HepG2 (cell line): ENCODE results near the gene FGF23. TPM values are rescaled to one million over a fixed set of nuclear protein-coding genes. Genes with fewer than 3 reads are reported as not detected.

Experiments
- ATAC-seq: fragments of 200-7000 bp; cut with Tn5 transposase; 3 replicates; pipeline ENCODE4 v1.9.1; 2020; ENCODE audit warnings: mild to moderate bottlenecking, moderate library complexity
- BruUV-seq: library from RNA; stranded (reverse); fragments of 400-500 nt; replicated peaks from 2 replicates; lab custom pipeline; 2021; lab: Mats Ljungman, UMichigan
- CTCF ChIA-PET: fragments of 300-600 bp; formaldehyde crosslinking; extraction: SDS; loops from one replicate; lab custom pipeline; 2021; ENCODE audit warnings: low total read pairs, inconsistent platforms, low intra/inter-chr PET ratio; lab: Yijun Ruan, JAX
- POLR2A ChIA-PET: fragments of 350-600 bp; sonication (Branson Sonifier 250); formaldehyde crosslinking; loops from one replicate; lab custom pipeline; 2020; ENCODE audit warnings: antibody characterized with exemption, inconsistent platforms; lab: Yijun Ruan, JAX
- DNase-seq: peaks from one replicate; pipeline ENCODE4 v3.0.0-alpha.2; 2015; ENCODE audit warnings: low spot score
- FAIRE-seq: peaks from 3 replicates; lab custom pipeline; 2011; peaks lifted over from hg19 to GRCh38; lab: Jason Lieb, UNC
- H2AFZ ChIP-seq: one replicate; pipeline ENCODE4 v1.6.1; 2011; ENCODE audit warnings: low read length, inconsistent platforms
- H3K27ac ChIP-seq: fragments of 300-600 bp; 3 replicates; pipeline ENCODE4 v1.8.0; 2011; ENCODE audit warnings: mixed run types, mild to moderate bottlenecking, mixed read lengths, low read length, inconsistent platforms; ENCODE audit not compliant: insufficient read depth; ENCODE audit errors: extremely low read length
- H3K27me3 ChIP-seq, 2 experiments: fragments of 200-600 bp in 1 of 2; 2 replicates in 1 of 2; 3 replicates in 1 of 2; pipeline versions ENCODE4 v1.6.0 to v1.8.0; 2011; ENCODE audit warnings: low read length in 2 of 2, mild to moderate bottlenecking in 2 of 2, moderate library complexity in 2 of 2, inconsistent platforms in 1 of 2; ENCODE audit not compliant: insufficient read depth in 2 of 2, control insufficient read depth in 1 of 2
- H3K36me3 ChIP-seq, 2 experiments: fragments of 200-600 bp in 1 of 2; replicated peaks in 1 of 2; 2 replicates in 1 of 2; 3 replicates in 1 of 2; pipeline versions ENCODE4 v1.5.1 to v1.8.0; 2011; ENCODE audit warnings: low read length in 2 of 2, inconsistent platforms in 1 of 2; ENCODE audit not compliant: insufficient read depth in 2 of 2, control insufficient read depth in 1 of 2
- H3K4me1 ChIP-seq: 2 replicates; pipeline ENCODE4 v1.5.1; 2012; ENCODE audit warnings: low read length, inconsistent platforms; ENCODE audit not compliant: insufficient read depth
- H3K4me2 ChIP-seq: 2 replicates; pipeline ENCODE4 v1.6.0; 2011; ENCODE audit warnings: low read depth, low read length, inconsistent platforms
- H3K4me3 ChIP-seq, 3 experiments: fragments of 200-600 bp in 1 of 3; sonication (generic), shearing (Covaris generic) in 1 of 3; replicated peaks in 1 of 3; 2 replicates each; pipeline ENCODE4 v1.5.1; 2011 to 2016; ENCODE audit warnings: low read length in 3 of 3, inconsistent platforms in 2 of 3, low read depth in 2 of 3, mild to moderate bottlenecking in 2 of 3, control low read depth in 1 of 3, mixed read lengths in 1 of 3; ENCODE audit not compliant: insufficient read depth in 1 of 3
- H3K79me2 ChIP-seq: one replicate; pipeline ENCODE4 v1.6.1; 2011; ENCODE audit warnings: low read length, inconsistent platforms; ENCODE audit not compliant: insufficient read depth
- H3K9ac ChIP-seq: 2 replicates; pipeline ENCODE4 v1.6.0; 2011; ENCODE audit warnings: mild to moderate bottlenecking, low read depth, low read length, inconsistent platforms; ENCODE audit not compliant: insufficient read depth
- H3K9me3 ChIP-seq: 2 replicates; pipeline ENCODE4 v1.5.1; 2012; ENCODE audit warnings: mild to moderate bottlenecking, low read length
- H4K20me1 ChIP-seq: 2 replicates; pipeline ENCODE4 v1.6.0; 2011; ENCODE audit warnings: inconsistent platforms, mild to moderate bottlenecking, low read length, moderate library complexity; ENCODE audit not compliant: insufficient read depth
- ATAD3A ChIP-seq: sonication (generic); formaldehyde crosslinking; IDR thresholded peaks from 2 replicates; pipeline ENCODE4 v1.4.0; 2020; ENCODE audit warnings: missing genetic modification reagents
- FOXJ3 ChIP-seq: sonication (generic); formaldehyde crosslinking; IDR thresholded peaks from 2 replicates; pipeline ENCODE4 v1.4.0; 2020; ENCODE audit warnings: missing genetic modification reagents, mild to moderate bottlenecking, borderline replicate concordance
- HHEX ChIP-seq: IDR thresholded peaks from 2 replicates; pipeline ENCODE4 v1.6.1; 2016; ENCODE audit warnings: control low read depth
- KAT7 ChIP-seq: IDR thresholded peaks from 2 replicates; pipeline ENCODE4 v1.6.1; 2018; ENCODE audit warnings: borderline replicate concordance, missing compliant biosample characterization
- KDM6A ChIP-seq: IDR thresholded peaks from 2 replicates; pipeline ENCODE4 v1.6.1; 2016; ENCODE audit warnings: low read depth
- KLF15 ChIP-seq: sonication (generic); formaldehyde crosslinking; IDR thresholded peaks from 2 replicates; pipeline ENCODE4 v1.8.1; 2023; ENCODE audit warnings: borderline replicate concordance, mild to moderate bottlenecking, inconsistent platforms, missing genetic modification reagents, mixed read lengths
- PRMT3 ChIP-seq: sonication (generic); formaldehyde crosslinking; IDR thresholded peaks from 2 replicates; pipeline ENCODE4 v1.8.1; 2022; ENCODE audit warnings: low read depth, mild to moderate bottlenecking, moderate library complexity, missing genetic modification reagents, borderline replicate concordance
- TBL1XR1 ChIP-seq: fragments of 150-350 bp; IDR thresholded peaks from 2 replicates; pipeline ENCODE4 v1.6.1; 2014; ENCODE audit warnings: borderline replicate concordance, low read length; ENCODE audit not compliant: partially characterized antibody
- TP53 ChIP-seq: sonication (generic); formaldehyde crosslinking; conservative IDR thresholded peaks from 2 replicates; pipeline ENCODE4 v1.4.0; 2020; ENCODE audit warnings: missing genetic modification reagents
- YEATS2 ChIP-seq: sonication (generic); formaldehyde crosslinking; IDR thresholded peaks from 2 replicates; pipeline ENCODE4 v1.4.0; 2020; ENCODE audit warnings: missing genetic modification reagents, borderline replicate concordance
- ZBTB1 ChIP-seq: sonication (generic); formaldehyde crosslinking; IDR thresholded peaks from 2 replicates; pipeline ENCODE4 v1.4.0; 2020; ENCODE audit warnings: missing genetic modification reagents, borderline replicate concordance
- ZMYM4 ChIP-seq: sonication (generic); formaldehyde crosslinking; IDR thresholded peaks from 2 replicates; pipeline ENCODE4 v1.8.1; 2023; ENCODE audit warnings: mild to moderate bottlenecking, missing genetic modification reagents
- ZNF12 ChIP-seq: sonication (generic); formaldehyde crosslinking; IDR thresholded peaks from 2 replicates; pipeline ENCODE4 v1.5.0; 2020; ENCODE audit warnings: missing genetic modification reagents
- ZNF652 ChIP-seq: IDR thresholded peaks from 2 replicates; pipeline ENCODE4 v1.6.1; 2016; ENCODE audit warnings: low read depth, borderline replicate concordance
- WGBS: methylation state at CpG from one replicate; pipeline ENCODE4 v1.1.6; 2017; ENCODE audit warnings: low lambda C conversion rate; 5-methylcytosine and 5-hydroxymethylcytosine counted together
- in situ Hi-C: cut with HindIII; loops from 2 replicates; pipeline ENCODE4 v1.10.0; 2017; ENCODE audit warnings: low pct_unique_long_range_greater_than_20kb; ENCODE audit not compliant: extremely low pct_ligation_motif_present
- intact Hi-C: fragments of 100-400 bp; cut with micrococcal nuclease; formaldehyde crosslinking; loops from one replicate; pipeline ENCODE4 v1.10.0; 2022; ENCODE audit not compliant: unreplicated experiment
- polyA plus RNA-seq, 8 experiments: library from polyadenylated mRNA; depleted of rRNA in 3 of 8; stranded (reverse) in 7 of 8; unstranded in 1 of 8; fragments of >200 nt; fragmentation: Illumina TruSeq in 4 of 8; extraction: Trizol in 4 of 8; gene quantifications; 2 replicates each; pipeline versions ENCODE4 v1.2.1 to v1.2.3, GENCODE V29; 2011 to 2016; ENCODE audit warnings: low read depth in 4 of 8, missing spikeins in 1 of 8, mixed read lengths in 1 of 8; ENCODE audit not compliant: insufficient read depth in 1 of 8
- total RNA-seq, 5 experiments: library from RNA; depleted of rRNA; stranded (reverse); fragments of >200 nt; fragmentation: Illumina TruSeq; extraction: Trizol; gene quantifications; 2 replicates each; pipeline ENCODE4 v1.2.3, GENCODE V29; 2016; ENCODE audit warnings: low read depth in 1 of 5
- TF ChIP-seq, protein P1 (sequence below): sonication (generic); formaldehyde crosslinking; IDR thresholded peaks from 2 replicates; pipeline ENCODE4 v1.4.0; 2020; ENCODE audit warnings: missing genetic modification reagents, mild to moderate bottlenecking, borderline replicate concordance

Gene FGF23
- total and polyA plus RNA-seq, 2 of the 13 experiments (the other 11 are each of a cell fraction or from before 2014, with no cell fraction given), result not detected

DNA sequence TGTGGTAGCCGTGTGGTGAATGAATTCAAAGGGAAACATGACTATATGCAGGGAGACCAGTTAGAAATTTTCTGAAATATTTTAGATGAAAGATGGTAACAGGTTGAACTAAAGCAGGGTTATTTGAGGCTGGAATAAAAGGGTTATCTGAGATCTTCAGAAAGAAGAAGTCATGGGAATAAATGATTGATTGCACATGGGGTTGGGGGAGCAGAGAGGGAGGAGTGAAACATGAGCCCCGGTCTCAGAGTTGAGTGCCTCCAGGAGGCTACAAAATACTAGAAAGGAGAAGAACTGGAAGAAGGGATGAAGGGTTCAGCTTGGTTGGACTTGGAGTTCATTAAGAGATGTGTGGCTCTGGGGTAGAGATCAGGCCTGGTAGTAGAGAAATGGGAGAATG lies 16.3 kb upstream of the FGF23 start:
- no peaks in the 10 kb centered on the region for H3K4me1 ChIP-seq
- ChIA-PET POLR2A (no interaction called here), CTCF (no interaction called here)
- intact Hi-C loops, result no loop called here
- no peak for DNase-seq
- H3K9ac ChIP-seq, result no peak overlapping the region
- H3K4me3 ChIP-seq, result no peak overlapping the region
- H2AFZ ChIP-seq, result no peak overlapping the region
- H3K4me2 ChIP-seq, result no peak overlapping the region
- TF ChIP-seq YEATS2, result no peak
- TF ChIP-seq TBL1XR1, result no peak
- no peak for TF ChIP-seq KDM6A
- no peak for TF ChIP-seq TP53 (CRISPR knock-in tag)
- TF ChIP-seq ZMYM4 (CRISPR knock-in tag), result no peak
- no peak for TF ChIP-seq HHEX (CRISPR knock-in tag)
- TF ChIP-seq ZNF12 (CRISPR knock-in tag), result no peak
- no peak for TF ChIP-seq KAT7
- TF ChIP-seq ZBTB1 (CRISPR knock-in tag), result no peak
- no peak for TF ChIP-seq ATAD3A
- no peak for TF ChIP-seq FOXJ3 (CRISPR knock-in tag)
- TF ChIP-seq, protein P1, sequence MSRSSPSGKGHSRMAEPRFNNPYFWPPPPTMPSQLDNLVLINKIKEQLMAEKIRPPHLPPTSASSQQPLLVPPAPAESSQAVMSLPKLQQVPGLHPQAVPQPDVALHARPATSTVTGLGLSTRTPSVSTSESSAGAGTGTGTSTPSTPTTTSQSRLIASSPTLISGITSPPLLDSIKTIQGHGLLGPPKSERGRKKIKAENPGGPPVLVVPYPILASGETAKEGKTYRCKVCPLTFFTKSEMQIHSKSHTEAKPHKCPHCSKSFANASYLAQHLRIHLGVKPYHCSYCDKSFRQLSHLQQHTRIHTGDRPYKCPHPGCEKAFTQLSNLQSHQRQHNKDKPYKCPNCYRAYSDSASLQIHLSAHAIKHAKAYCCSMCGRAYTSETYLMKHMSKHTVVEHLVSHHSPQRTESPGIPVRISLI (CRISPR knock-in tag), result no peak
- no peak for TF ChIP-seq ZNF652
- no peak for TF ChIP-seq PRMT3 (CRISPR knock-in tag)
- TF ChIP-seq KLF15 (CRISPR knock-in tag), result no peak
- TF ChIP-seq, all 625 proteins: peak for 0
- Histone ChIP-seq H3K9me3 (no peaks in the 10 kb centered on the region), H3K27ac (no peak overlapping the region), H3K36me3 (no peaks in the 10 kb centered on the region), H3K27me3 (peaks cover 3 to 39% of the 10 kb centered on the region in 2 experiments; a peak in 4 of 5 replicates), H4K20me1 (no peaks in the 10 kb centered on the region), H3K79me2 (no peaks in the 10 kb centered on the region)
- no peak for ATAC-seq
- no peak for FAIRE-seq
- BruUV-seq, result no TSS peak
- in situ Hi-C loops, result no loop called here
- WGBS, result 1% methylated on average over 2 of the region's 2 CpGs
